ENCODE results near the gene EML5.

- TF ChIP-seq POLR2AphosphoS5 (IDR thresholded peaks at IDR 0.05; ENCODE audit: low read depth, low read length) (no peak), TAF1 (IDR thresholded peaks at IDR 0.05; ENCODE audit: borderline replicate concordance, low read depth, low read length) (no peak), POLR2A (IDR thresholded peaks at IDR 0.05; ENCODE audit: low read depth, low read length) (no peak)
Measured at GRCh38 chr14:88733121-88733520, 59.6 kb downstream of the EML5 start.

Data from GM12892 (cell line).